ENCODE data around the gene ZMYND8. TPM values are rescaled to one million over a fixed set of nuclear protein-coding genes. Genes with fewer than 3 reads are reported as not detected.
"Not testable (repeated sequence)": the region's sequence is repeated elsewhere in the genome, so short reads cannot be mapped to it uniquely, and the experiment has no call there.

The ZMYND8 gene
- total RNA-seq, 4 donors from 2014 or later: 44.6 to 78.6 (median 65.8) TPM

DNA sequence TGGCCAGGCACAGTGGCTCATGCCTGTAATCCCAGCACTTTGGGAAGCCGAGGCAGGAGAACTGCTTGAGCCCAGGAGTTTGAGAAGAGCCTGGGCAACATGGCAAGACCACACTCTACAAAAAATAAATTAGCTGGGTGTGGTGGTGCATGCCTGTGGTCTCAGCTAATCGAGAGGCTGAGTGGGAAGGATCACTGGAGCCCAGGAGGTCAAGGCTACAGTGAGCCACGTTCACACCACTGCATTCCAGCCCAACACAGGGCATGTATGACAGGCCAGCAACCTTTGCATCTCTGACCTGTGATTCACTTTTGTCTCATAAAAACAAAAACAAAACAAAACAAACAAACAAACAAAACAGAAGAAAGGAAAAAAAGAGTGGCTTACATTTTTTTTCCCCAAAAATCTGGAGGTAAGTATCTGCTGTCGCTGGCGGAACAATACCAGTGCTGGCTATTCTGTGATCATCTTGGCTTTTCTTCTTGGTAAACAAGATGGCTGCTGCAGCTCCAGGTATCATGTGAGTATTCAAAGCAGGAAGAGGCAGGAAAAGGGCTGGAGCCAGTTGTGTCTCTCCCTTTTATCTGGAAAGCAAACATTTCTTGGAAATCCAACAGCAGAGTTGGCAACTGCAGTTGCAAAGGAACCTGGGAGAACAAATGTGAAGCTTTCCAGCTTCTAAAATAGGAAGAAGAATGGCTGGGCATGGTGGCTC, 40.4 kb upstream of the ZMYND8 start:
- H3K27me3 ChIP-seq: no peaks in the 10 kb centered on the region
- intact Hi-C loops (cut with DNase I): no loop called here
- H3K36me3 ChIP-seq: no peaks in the 10 kb centered on the region
- H3K9me3 ChIP-seq: no peaks in the 10 kb centered on the region
- H3K4me3 ChIP-seq: no peak overlapping the region
- DNase-seq (ENCODE audit: extremely low spot score): no peak
- H3K4me1 ChIP-seq: peaks cover 0 to 9% (median 8%) of the 10 kb centered on the region in 4 donors
- H3K27ac ChIP-seq (replicated peaks in 1 of 4): no peak overlapping the region
- WGBS: 78% methylated on average over 5 of the region's 5 CpGs
- TF ChIP-seq, protein P1, sequence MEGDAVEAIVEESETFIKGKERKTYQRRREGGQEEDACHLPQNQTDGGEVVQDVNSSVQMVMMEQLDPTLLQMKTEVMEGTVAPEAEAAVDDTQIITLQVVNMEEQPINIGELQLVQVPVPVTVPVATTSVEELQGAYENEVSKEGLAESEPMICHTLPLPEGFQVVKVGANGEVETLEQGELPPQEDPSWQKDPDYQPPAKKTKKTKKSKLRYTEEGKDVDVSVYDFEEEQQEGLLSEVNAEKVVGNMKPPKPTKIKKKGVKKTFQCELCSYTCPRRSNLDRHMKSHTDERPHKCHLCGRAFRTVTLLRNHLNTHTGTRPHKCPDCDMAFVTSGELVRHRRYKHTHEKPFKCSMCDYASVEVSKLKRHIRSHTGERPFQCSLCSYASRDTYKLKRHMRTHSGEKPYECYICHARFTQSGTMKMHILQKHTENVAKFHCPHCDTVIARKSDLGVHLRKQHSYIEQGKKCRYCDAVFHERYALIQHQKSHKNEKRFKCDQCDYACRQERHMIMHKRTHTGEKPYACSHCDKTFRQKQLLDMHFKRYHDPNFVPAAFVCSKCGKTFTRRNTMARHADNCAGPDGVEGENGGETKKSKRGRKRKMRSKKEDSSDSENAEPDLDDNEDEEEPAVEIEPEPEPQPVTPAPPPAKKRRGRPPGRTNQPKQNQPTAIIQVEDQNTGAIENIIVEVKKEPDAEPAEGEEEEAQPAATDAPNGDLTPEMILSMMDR (IDR thresholded peaks at IDR 0.05): no peak
- TF ChIP-seq EP300 (IDR thresholded peaks at IDR 0.05) (no peak), POLR2AphosphoS5 (IDR thresholded peaks at IDR 0.05) (no peak), POLR2A (IDR thresholded peaks at IDR 0.05; ENCODE audit: low read depth) (no peak)

DNA sequence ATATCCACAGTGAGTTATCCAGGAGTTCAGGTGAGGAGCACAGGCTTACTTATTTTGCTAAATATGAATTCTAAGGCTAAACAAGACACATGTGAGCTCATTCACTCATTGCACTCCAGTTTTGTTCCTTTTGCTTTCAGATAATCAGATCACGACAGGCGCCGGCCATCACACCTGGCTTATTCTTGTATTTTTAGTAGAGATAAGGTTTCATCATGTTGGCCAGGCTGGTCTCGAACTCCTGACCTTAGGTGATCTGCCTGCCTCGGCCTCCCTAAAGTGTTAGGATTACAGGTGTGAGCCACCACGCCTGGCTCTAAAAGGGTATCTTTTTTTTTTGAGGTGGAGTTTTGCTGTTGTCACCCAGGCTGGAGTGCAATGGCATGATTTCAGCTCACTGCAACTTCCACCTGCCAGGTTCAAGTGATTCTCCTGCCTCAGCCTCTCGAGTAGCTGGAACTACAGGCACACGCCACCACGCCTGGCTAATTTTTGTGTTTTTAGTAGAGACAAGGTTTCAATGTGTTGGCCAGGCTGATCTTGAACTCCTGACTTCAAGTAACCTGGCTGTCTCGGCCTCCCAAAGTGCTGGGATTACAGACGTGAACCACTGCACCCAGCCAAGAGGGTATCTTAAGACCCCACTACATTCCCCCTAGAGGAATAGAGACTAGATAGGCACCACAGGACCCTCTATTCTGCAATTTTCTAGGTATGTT, 37.5 kb upstream of the ZMYND8 start:
- H3K36me3 ChIP-seq; H3K4me1 ChIP-seq; DNase-seq (ENCODE audit: extremely low spot score); H3K27me3 ChIP-seq; intact Hi-C loops (cut with DNase I); H3K4me3 ChIP-seq; H3K9me3 ChIP-seq; H3K27ac ChIP-seq (replicated peaks in 1 of 4): not testable (repeated sequence)
- 99% methylated on average over 11 of the region's 11 CpGs for WGBS

DNA sequence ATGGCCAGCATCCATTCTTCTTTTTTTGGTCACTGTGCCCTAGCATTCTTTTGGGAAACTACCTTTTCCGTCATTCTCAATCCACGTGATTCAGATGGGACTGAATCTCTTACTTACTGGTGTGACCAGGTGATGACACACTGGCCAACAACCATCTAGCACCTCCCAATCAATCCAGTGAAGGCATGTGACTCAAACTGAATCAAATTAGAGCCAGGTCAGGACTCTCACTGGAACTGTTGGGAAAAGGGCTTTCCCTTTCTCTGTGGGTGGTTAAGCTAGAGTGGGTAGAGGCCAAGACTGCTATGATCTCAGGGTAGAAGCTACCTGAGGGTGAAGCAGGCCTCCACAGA, 36.2 kb upstream of the ZMYND8 start:
- Histone ChIP-seq H3K9me3 (no peaks in the 10 kb centered on the region), H3K4me1 (peaks cover 0 to 5% (median 3%) of the 10 kb centered on the region in 4 donors), H3K4me3 (no peak overlapping the region), H3K27ac (replicated peaks in 1 of 4) (no peak overlapping the region), H3K27me3 (no peaks in the 10 kb centered on the region), H3K36me3 (no peaks in the 10 kb centered on the region)
- intact Hi-C loops (cut with DNase I): no loop called here
- no peak for DNase-seq (ENCODE audit: extremely low spot score)
- 96% methylated on average over 2 of the region's 2 CpGs for WGBS
- TF ChIP-seq EP300 (IDR thresholded peaks at IDR 0.05) (no peak), POLR2AphosphoS5 (IDR thresholded peaks at IDR 0.05) (no peak), POLR2A (IDR thresholded peaks at IDR 0.05; ENCODE audit: low read depth) (no peak)
- TF ChIP-seq, protein P1 (IDR thresholded peaks at IDR 0.05): no peak

DNA sequence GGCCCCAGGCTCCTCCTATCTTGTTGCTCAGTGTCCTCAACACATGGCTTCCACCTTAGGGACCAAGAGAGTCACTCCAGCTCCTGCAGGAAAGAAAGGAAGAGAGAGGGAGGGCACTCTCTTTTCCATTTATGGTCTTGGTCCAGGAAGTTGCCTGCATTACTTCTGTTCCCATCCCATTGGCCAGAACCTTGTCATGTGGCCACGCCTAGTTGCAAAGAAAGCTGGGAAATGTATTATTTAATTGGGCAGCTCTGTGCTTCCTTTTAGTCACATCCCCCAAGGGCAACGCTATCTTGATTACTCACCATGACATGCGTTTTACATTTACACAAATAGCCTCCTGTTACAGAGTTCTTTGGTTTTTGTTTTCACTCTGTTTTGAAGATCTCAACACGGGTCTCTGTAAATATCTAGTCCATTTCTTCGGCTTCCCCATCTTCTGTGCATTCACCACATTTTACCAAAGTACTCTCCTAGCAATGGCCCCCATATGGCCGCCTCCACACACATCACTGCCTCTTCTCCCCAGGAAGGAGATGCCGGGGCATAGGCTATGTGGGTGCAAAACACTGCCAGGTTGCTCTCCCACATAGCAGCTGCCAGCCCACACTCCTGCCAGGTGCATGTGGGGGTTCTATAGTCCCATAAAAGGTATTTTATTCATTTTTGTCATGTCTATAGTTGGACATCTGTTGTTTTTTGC, 35.7 kb upstream of the ZMYND8 start:
- 76% methylated on average over 7 of the region's 7 CpGs for WGBS
- Histone ChIP-seq H3K27ac (replicated peaks in 1 of 4) (no peak overlapping the region), H3K36me3 (no peaks in the 10 kb centered on the region), H3K27me3 (no peaks in the 10 kb centered on the region), H3K4me3 (no peak overlapping the region), H3K9me3 (no peaks in the 10 kb centered on the region), H3K4me1 (no peaks in the 10 kb centered on the region)
- TF ChIP-seq POLR2A (IDR thresholded peaks at IDR 0.05; ENCODE audit: low read depth) (no peak), POLR2AphosphoS5 (IDR thresholded peaks at IDR 0.05) (no peak), EP300 (IDR thresholded peaks at IDR 0.05) (no peak)
- TF ChIP-seq, protein P1 (IDR thresholded peaks at IDR 0.05): no peak
- DNase-seq (ENCODE audit: extremely low spot score): no peak
- intact Hi-C loops (cut with DNase I): no loop called here

DNA sequence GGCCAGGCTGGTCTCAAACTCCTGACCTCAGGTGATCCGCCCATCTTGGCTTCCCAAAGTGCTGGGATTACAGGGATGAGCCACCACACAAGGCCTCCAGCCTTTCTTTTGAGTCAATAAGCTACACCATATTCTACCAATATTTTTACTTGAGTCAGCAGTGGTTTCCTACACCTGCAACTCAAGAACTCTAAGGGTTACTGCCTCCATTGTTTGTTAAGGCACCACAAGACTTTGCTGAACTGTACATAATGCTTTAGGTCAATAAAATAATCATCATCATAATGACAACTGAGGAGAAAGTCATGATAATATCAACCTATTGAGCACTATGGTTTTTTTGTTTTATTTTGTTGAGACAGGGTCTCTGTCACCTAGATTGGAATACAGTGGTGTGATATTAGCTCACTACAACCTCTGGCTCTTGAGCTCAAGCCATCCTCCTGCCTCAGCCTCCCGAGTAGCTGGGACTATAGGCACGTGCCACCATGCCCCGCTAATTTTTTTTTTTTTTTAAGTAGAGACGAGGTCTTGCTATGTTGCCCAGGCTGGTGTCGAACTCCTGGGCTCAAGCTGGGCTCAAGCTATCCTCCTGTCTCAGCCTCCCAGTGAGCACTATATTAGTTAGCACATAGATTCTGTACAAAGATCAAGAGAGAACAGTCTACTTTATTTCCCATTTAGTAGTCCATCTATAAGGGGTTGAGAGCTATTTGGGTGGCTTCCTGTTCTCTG, 34.9 kb upstream of the ZMYND8 start:
- WGBS: 87% methylated on average over 6 of the region's 6 CpGs
- H3K27me3 ChIP-seq: no peaks in the 10 kb centered on the region
- intact Hi-C loops (cut with DNase I): no loop called here
- no peak for TF ChIP-seq POLR2AphosphoS5 (IDR thresholded peaks at IDR 0.05)
- no peak for TF ChIP-seq EP300 (IDR thresholded peaks at IDR 0.05)
- TF ChIP-seq, protein P1 (IDR thresholded peaks at IDR 0.05): no peak
- TF ChIP-seq POLR2A (IDR thresholded peaks at IDR 0.05; ENCODE audit: low read depth): no peak
- no peak for DNase-seq (ENCODE audit: extremely low spot score)
- no peaks in the 10 kb centered on the region for H3K4me1 ChIP-seq
- H3K4me3 ChIP-seq: no peak overlapping the region
- no peaks in the 10 kb centered on the region for H3K9me3 ChIP-seq
- H3K27ac ChIP-seq (replicated peaks in 1 of 4): no peak overlapping the region
- H3K36me3 ChIP-seq: no peaks in the 10 kb centered on the region
